Cardiac fibroblast (primary cell): ENCODE data around the gene ACYP2.

Source experiments
- DNase-seq, 2 donors: peaks; one replicate each; pipeline versions ENCODE4 v3.0.0 to v3.0.0-alpha.2; 2010; ENCODE audit warnings: low read depth in 2 of 2
- H3K4me3 ChIP-seq, 2 donors: replicated peaks in 1 of 2; 1 replicate in 1 of 2; 2 replicates in 1 of 2; pipeline ENCODE4 v1.5.1; 2011; ENCODE audit warnings: low read depth in 2 of 2, low read length in 2 of 2, mild to moderate bottlenecking in 2 of 2, moderate library complexity in 1 of 2
- TF ChIP-seq, protein P1 (sequence below): IDR thresholded peaks from one replicate; pipeline ENCODE4 v1.5.1; 2011; ENCODE audit warnings: low read depth, mild to moderate bottlenecking, low read length, inconsistent platforms

ACYP2 gene

DNA sequence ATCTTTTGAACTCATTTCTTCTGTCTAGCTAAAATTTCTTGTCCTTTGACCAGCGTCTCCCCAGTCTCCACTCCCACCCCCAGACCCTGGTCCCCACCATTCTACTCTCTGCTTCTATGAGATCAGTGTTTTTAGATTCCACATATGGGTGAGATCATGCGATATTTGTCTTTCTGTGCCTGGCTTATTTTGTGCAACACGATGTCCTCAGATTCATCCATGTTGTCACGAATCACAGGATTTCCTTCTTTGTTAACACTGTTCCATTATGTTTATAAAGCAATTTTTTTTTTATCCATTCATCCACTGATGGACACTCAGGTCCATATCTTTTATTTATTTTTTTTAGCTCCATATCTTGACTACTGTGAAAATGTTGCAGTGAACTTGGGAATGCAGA lies 16.0 kb upstream of the ACYP2 start:
- DNase-seq, result no peak
- H3K4me3 ChIP-seq, result no peak overlapping the region
- TF ChIP-seq, protein P1, sequence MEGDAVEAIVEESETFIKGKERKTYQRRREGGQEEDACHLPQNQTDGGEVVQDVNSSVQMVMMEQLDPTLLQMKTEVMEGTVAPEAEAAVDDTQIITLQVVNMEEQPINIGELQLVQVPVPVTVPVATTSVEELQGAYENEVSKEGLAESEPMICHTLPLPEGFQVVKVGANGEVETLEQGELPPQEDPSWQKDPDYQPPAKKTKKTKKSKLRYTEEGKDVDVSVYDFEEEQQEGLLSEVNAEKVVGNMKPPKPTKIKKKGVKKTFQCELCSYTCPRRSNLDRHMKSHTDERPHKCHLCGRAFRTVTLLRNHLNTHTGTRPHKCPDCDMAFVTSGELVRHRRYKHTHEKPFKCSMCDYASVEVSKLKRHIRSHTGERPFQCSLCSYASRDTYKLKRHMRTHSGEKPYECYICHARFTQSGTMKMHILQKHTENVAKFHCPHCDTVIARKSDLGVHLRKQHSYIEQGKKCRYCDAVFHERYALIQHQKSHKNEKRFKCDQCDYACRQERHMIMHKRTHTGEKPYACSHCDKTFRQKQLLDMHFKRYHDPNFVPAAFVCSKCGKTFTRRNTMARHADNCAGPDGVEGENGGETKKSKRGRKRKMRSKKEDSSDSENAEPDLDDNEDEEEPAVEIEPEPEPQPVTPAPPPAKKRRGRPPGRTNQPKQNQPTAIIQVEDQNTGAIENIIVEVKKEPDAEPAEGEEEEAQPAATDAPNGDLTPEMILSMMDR, result no peak

DNA sequence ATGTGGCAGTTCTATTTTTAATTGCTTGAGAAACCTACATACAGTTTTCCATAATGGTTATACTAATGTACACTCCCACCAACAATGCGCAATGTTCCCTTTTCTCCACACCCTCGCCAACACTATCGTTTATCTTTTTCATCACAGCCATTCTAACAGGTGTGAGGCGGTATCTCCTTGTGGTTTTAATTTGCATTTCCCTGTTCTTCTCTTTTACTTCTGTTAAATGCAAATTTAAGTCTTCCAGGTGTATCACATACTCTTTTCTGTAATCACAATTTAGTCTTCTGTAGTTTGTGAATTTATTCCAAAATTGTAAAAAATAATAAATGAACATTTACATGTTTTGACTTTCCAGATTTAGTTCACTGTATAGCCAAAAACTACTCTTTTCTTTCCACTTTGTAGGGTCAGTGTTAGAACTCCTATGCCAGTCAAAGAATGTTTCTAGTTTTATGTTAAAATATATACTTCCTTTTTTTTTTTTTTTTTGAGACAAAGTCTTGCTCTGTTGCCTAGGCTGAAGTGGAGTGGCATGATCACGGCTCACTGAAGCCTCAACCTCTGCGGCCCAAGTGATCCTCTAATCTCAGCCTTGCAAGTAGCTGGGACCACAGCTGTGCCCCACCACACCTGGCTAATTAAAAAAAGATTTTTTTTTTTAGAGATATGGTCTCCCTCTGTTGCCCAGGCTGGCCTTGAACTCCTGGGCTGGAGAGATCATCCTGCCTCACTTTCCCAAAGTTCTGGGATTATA lies 15.4 kb upstream of the ACYP2 start:
- TF ChIP-seq, protein P1, result no peak
- no peak overlapping the region for H3K4me3 ChIP-seq
- no peak for DNase-seq

DNA sequence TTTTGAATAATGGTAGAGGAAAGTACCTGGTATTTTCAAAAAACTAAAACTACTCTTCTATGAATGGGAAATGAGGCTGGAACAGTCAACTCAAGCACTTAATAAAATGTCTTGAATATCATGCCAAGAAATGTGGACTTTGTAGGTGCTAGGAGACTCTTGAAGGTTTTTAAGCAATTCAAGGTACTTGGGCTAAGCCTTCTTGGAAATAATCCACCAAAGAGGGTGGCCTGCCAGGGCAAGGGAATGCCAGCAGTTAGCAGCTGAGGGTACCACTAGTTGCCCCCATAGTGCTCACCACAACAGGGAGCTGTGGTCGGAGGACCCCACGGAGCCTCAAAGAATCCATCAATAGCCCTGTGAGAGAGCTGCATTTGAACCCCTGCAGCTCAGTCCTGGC lies 14.6 kb upstream of the ACYP2 start:
- DNase-seq, result no peak
- TF ChIP-seq, protein P1, result no peak
- H3K4me3 ChIP-seq, result no peak overlapping the region

DNA sequence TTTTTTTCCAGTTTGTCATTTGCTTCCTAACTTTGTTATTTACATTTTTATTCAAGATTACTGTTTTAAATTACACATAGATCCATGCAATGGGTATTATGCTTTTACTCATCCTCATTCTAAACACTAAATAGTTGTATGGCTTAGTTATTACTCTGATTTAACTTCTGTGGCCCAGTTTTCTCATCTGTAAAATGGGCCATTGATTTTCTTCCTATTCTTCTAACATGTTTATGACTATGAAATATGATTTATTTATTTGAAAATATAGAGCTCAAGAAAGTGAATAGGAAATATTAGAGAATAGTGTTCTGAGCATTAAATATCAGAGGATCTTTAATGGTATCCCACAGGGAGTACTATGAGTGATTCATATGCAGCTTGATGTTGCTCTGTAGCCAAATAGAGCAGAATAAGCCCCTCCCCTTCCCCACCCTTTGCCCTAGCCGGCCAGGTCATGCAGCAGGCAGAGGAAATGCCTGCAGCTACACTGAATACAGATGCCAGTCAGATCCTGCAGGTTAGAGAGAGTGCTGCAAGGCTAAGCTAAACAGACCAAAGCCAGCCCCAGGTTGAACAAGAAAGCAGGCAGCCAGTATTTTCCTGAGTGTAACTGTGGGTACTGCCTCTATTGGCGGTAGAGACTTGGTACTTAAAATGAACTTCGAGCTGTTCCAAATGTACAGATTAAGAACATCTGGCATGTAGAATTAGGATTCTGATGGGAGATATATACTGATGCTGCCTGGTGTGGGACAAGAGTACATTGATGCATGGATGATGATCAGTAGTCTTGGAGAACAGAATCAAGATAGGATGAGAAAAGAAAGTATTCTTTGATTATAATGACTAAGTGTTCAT lies 11.7 kb upstream of the ACYP2 start:
- no peak overlapping the region for H3K4me3 ChIP-seq
- DNase-seq, result peak; percentile 76 to 87
- TF ChIP-seq, protein P1, result no peak

DNA sequence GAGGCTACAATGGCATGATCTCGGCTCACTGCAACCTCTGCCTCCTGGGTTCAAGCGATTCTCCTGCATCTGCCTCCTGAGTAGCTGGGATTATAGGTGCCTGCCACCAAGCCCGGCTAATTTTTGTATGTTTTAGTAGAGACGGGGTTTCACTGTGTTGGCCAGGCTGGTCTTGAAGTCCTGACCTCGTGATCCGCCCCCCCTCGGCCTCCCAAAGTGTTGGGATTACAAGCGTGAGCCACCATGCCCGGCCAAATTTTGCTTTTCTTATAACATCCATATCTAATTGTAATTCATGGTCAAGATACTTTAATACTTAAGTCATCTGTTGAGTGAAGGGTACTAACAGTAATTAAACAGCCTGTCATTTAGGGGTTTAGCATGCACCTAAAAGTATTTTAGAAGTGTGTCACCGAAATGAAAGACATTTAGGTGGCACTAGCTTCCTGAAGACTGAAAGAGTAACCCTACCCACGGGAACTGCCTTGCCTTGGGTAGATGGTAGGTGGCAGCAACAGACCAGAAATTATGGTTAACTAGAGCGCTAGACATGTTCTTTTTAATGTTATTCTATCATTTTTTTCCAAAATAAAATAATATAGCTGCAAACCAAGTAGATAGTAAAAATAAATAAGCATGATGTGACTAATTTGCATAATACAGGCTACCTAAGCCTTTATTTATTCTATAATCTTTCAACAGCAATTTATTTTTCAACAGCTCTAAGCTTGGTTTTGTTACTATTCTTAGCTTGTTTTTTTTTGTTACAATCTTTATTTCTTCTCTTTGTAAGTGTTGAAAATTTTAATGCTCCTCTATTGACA lies 8.6 kb upstream of the ACYP2 start:
- peak; percentile 70 to 76 for DNase-seq
- H3K4me3 ChIP-seq, result no peak overlapping the region
- TF ChIP-seq, protein P1, result peak; percentile 78

DNA sequence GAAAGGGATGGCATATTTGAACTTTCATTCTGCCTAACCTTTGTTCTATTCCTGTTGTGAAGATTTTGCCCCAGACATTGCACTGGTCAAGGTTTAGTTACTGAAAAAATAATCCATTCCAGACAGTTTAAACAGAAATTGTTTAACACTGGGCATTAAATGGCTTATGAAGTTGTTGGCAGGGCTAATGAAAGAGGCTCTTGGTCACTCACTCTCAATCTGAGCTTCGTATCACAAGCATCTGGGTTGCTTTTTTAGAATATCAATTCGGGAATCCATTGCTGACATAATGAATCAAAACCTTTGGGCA lies 8.0 kb upstream of the ACYP2 start:
- H3K4me3 ChIP-seq, result no peak overlapping the region
- DNase-seq, result no peak
- TF ChIP-seq, protein P1, result no peak
